ENCODE data around the gene RAB7A.

- TF ChIP-seq EZH2 (IDR thresholded peaks at IDR 0.05; ENCODE audit: insufficient read depth, poor library complexity, severe bottlenecking) (no peak), EZH2phosphoT487 (IDR thresholded peaks at IDR 0.05; ENCODE audit: insufficient read depth, low read depth) (no peak)
These were observed 23.6 kb upstream of the RAB7A start for GRCh38 chr3:128702391-128702790.
